Upper lobe of left lung (tissue), 6 donors: ENCODE measurements around the gene SMIM31. TPM values are rescaled to one million over a fixed set of nuclear protein-coding genes. Genes with fewer than 3 reads are reported as not detected.

Experiments
- ATAC-seq, 2 donors: fragments of 200-7000 bp; cut with Tn5 transposase; one replicate each; pipeline ENCODE4 v1.9.1; 2022; ENCODE audit warnings: mild to moderate bottlenecking in 2 of 2, moderate library complexity in 2 of 2; ENCODE audit not compliant: low FRiP score in 2 of 2
- DNase-seq, 2 donors: peaks; one replicate each; pipeline ENCODE4 v3.0.0-alpha.2; 2019 to 2020
- H3K27ac ChIP-seq, 4 donors: fragments of 200-600 bp; sonication (generic); one replicate each; pipeline ENCODE4 v1.5.1; 2016 to 2019
- H3K27me3 ChIP-seq, 4 donors: fragments of 200-600 bp; sonication (generic); one replicate each; pipeline ENCODE4 v1.5.1; 2017 to 2019
- H3K36me3 ChIP-seq, 4 donors: fragments of 200-600 bp; sonication (generic); one replicate each; pipeline ENCODE4 v1.5.1; 2016 to 2019
- H3K4me1 ChIP-seq, 4 donors: fragments of 200-600 bp; sonication (generic); one replicate each; pipeline ENCODE4 v1.5.1; 2018 to 2019
- H3K4me3 ChIP-seq, 4 donors: fragments of 200-600 bp; sonication (generic); one replicate each; pipeline ENCODE4 v1.5.1; 2017 to 2019; ENCODE audit warnings: mild to moderate bottlenecking in 2 of 4, moderate library complexity in 1 of 4
- H3K9me3 ChIP-seq, 4 donors: fragments of 200-600 bp; sonication (generic); one replicate each; pipeline ENCODE4 v1.5.1; 2018 to 2019
- EP300 ChIP-seq, 4 donors: sonication (generic); formaldehyde crosslinking; IDR thresholded peaks; one replicate each; pipeline ENCODE4 v1.5.1; 2017; ENCODE audit warnings: antibody characterized with exemption in 4 of 4, control low read depth in 2 of 4
- POLR2A ChIP-seq, 4 donors: fragments of 450-650 bp; IDR thresholded peaks; one replicate each; pipeline ENCODE4 v1.5.1; 2016 to 2017; ENCODE audit warnings: antibody characterized with exemption in 4 of 4, mild to moderate bottlenecking in 2 of 4
- POLR2AphosphoS5 ChIP-seq, 2 donors: sonication (generic); formaldehyde crosslinking; IDR thresholded peaks; one replicate each; pipeline ENCODE4 v1.5.1; 2017; ENCODE audit warnings: antibody characterized with exemption in 2 of 2
- WGBS, 2 donors: methylation state at CpG; one replicate each; pipeline ENCODE4 v1.1.5; 2017 to 2018; 5-methylcytosine and 5-hydroxymethylcytosine counted together
- total RNA-seq, 6 donors: library from RNA; depleted of rRNA in 4 of 6; stranded (reverse); fragments of >200 nt in 4 of 6; gene quantifications; one replicate each; pipeline versions ENCODE4 v1.1.0 to v1.2.1, GENCODE V29; 2016 to 2021
- TF ChIP-seq, protein P1 (sequence below), 6 experiments: fragments of 450-650 bp in 4 of 6; fragments of 200-600 bp in 2 of 6; sonication (generic) in 2 of 6; IDR thresholded peaks; one replicate each; pipeline ENCODE4 v1.5.1; 2016 to 2019; ENCODE audit warnings: antibody characterized with exemption in 6 of 6
- donor health status: DM: no; HTN: no; CAD: no; lungs with moderate emphysema.
- donor health status: DM: no; HTN: yes; CAD: no; lungs with severe emphysema.

The SMIM31 gene
- total RNA-seq, 6 donors from 2014 or later, result 0.11 to 1.7 (median 0.54) TPM; not detected in 2

DNA sequence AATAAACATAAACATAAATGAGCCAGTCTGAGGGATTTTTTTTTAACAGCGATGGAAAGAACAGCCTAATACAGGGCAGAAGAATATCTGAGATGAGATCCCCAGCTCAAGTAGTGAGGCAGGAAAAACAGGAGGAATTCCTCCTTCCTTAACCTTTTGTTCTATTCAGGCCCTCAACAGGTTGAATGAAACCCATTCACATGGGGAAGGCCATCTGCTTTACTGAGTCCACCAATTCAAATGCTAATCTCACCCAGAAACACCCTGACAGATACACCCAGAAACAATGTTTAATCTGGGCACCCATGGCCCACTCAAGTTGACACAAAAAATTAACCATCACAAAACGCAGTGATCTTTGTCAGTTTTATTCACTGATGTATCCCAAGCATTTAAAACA is 45.5 kb downstream of the SMIM31 start:
- TF ChIP-seq POLR2AphosphoS5 (IDR thresholded peaks at IDR 0.05) (no peak), EP300 (IDR thresholded peaks at IDR 0.05) (no peak), POLR2A (IDR thresholded peaks at IDR 0.05) (no peak)
- TF ChIP-seq, protein P1, sequence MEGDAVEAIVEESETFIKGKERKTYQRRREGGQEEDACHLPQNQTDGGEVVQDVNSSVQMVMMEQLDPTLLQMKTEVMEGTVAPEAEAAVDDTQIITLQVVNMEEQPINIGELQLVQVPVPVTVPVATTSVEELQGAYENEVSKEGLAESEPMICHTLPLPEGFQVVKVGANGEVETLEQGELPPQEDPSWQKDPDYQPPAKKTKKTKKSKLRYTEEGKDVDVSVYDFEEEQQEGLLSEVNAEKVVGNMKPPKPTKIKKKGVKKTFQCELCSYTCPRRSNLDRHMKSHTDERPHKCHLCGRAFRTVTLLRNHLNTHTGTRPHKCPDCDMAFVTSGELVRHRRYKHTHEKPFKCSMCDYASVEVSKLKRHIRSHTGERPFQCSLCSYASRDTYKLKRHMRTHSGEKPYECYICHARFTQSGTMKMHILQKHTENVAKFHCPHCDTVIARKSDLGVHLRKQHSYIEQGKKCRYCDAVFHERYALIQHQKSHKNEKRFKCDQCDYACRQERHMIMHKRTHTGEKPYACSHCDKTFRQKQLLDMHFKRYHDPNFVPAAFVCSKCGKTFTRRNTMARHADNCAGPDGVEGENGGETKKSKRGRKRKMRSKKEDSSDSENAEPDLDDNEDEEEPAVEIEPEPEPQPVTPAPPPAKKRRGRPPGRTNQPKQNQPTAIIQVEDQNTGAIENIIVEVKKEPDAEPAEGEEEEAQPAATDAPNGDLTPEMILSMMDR (IDR thresholded peaks at IDR 0.05), result no peak
- H3K27me3 ChIP-seq, result no peaks in the 10 kb centered on the region
- no peaks in the 10 kb centered on the region for H3K4me1 ChIP-seq
- ATAC-seq, result no peak
- DNase-seq, result no peak
- H3K9me3 ChIP-seq, result no peaks in the 10 kb centered on the region
- no peak overlapping the region for H3K27ac ChIP-seq
- 65 to 76% methylated on average over 2 of the region's 2 CpGs for WGBS, 2 donors
- no peaks in the 10 kb centered on the region for H3K36me3 ChIP-seq
- H3K4me3 ChIP-seq, result no peak overlapping the region

DNA sequence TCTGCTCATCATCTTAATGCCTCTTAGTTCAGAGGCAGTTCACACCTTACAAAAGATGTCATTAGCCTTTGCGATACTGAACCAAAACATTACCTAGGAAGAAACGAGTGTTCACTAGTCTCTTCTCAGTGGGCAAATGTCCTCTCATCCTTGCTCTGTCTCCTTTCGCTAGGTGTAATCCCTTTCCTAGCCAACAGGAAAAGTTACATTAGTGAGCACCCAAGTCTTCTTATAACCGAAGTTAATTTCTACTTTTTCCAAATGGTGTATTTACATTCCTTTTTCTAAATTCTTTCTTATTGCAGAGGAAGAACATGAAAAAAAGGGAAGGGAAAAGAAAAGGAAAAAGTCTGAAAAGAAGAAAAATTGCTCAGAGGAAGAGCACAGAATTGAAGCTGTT is 46.9 kb downstream of the SMIM31 start:
- no peak for DNase-seq
- H3K36me3 ChIP-seq, result no peaks in the 10 kb centered on the region
- H3K9me3 ChIP-seq, result no peaks in the 10 kb centered on the region
- TF ChIP-seq POLR2A (IDR thresholded peaks at IDR 0.05), result no peak
- TF ChIP-seq EP300 (IDR thresholded peaks at IDR 0.05), result no peak
- no peak for TF ChIP-seq POLR2AphosphoS5 (IDR thresholded peaks at IDR 0.05)
- TF ChIP-seq, protein P1 (IDR thresholded peaks at IDR 0.05), result no peak
- H3K27me3 ChIP-seq, result no peaks in the 10 kb centered on the region
- WGBS, 2 donors, result 85% methylated on average over 4 of the region's 4 CpGs
- no peaks in the 10 kb centered on the region for H3K4me1 ChIP-seq
- no peak for ATAC-seq
- H3K27ac ChIP-seq, result no peak overlapping the region
- no peak overlapping the region for H3K4me3 ChIP-seq

DNA sequence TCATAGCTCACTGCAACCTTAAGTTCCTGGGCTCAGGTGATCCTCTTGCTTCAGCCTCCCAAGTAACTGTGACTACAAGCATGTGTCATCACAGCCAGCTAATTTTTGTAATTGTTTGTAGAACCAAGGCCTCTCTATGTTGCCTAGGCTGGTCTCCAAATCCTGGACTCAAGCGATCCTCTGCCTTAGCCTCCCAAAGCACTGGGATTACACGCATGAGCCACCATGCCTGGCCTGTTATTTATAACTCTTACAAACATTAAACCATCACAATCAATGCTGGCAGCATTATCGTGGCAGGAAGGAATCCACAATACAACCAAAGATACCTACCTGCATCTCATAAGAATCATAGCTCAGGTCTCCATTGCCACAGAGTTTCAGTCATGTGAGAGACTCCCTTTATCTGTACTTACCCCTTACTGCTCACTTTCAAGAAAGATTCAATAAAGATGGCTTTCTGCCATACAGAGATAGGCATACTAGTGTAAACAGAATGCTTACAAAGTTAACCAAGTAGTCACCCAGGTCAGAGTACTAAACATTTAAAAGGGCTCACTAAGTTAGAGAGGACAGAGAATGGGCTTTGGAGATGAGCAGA is 48.5 kb downstream of the SMIM31 start:
- Histone ChIP-seq H3K27me3 (no peaks in the 10 kb centered on the region), H3K4me1 (no peaks in the 10 kb centered on the region), H3K27ac (no peak overlapping the region), H3K9me3 (no peaks in the 10 kb centered on the region), H3K36me3 (no peaks in the 10 kb centered on the region), H3K4me3 (no peak overlapping the region)
- no peak for ATAC-seq
- WGBS, 2 donors, result 85 to 96% methylated on average over 3 of the region's 3 CpGs
- TF ChIP-seq POLR2A (IDR thresholded peaks at IDR 0.05) (no peak), POLR2AphosphoS5 (IDR thresholded peaks at IDR 0.05) (no peak), EP300 (IDR thresholded peaks at IDR 0.05) (no peak)
- TF ChIP-seq, protein P1 (IDR thresholded peaks at IDR 0.05), result no peak
- DNase-seq, result no peak

DNA sequence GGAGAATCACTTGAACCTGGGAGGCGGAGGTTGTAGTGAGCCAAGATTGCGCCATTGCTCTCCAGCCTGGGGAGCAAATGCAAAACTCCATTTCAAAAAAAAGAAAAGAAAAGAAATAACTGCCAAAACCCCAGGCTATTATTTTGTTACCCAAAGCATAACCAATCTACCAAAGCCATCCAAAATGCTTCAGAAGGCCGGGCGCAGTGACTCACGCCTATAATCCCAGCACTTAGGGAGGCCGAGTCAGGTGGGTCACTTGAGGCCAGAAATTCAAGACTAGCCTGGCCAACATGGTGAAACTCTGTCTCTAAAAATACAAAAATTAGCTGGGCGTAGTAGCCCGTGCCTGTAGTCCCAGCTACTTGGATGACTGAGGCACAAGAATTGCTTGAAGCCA is 49.8 kb downstream of the SMIM31 start:
- TF ChIP-seq, protein P1 (IDR thresholded peaks at IDR 0.05), result no peak
- no peak for TF ChIP-seq POLR2AphosphoS5 (IDR thresholded peaks at IDR 0.05)
- no peak for TF ChIP-seq EP300 (IDR thresholded peaks at IDR 0.05)
- no peak for TF ChIP-seq POLR2A (IDR thresholded peaks at IDR 0.05)
- ATAC-seq, result no peak
- no peak overlapping the region for H3K27ac ChIP-seq
- no peaks in the 10 kb centered on the region for H3K9me3 ChIP-seq
- H3K4me3 ChIP-seq, result no peak overlapping the region
- WGBS, 2 donors, result 96% methylated on average over 8 of the region's 8 CpGs
- DNase-seq, result no peak
- no peaks in the 10 kb centered on the region for H3K4me1 ChIP-seq
- no peaks in the 10 kb centered on the region for H3K27me3 ChIP-seq
- H3K36me3 ChIP-seq, result no peaks in the 10 kb centered on the region

DNA sequence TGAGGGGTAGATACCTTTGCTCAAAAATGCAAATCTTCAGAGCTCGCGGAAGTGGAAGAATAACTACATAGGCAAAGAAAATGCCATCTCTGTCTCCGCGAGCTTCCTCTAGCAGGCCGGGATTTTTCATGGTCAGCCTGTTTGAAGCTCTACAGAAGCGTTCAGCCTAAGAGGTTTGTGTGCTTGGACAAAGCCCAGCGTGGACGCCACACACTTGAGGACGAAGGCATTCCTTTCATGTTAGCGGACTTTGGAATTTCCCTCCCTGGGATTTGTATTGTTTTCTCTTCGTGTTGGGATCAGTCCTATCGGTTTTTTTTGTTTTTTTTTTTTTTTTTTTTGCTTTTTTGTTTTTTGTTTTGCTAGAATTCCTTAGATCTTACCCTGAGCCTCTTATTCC is 53.7 kb downstream of the SMIM31 start:
- TF ChIP-seq, protein P1 (IDR thresholded peaks at IDR 0.05), result no peak
- TF ChIP-seq POLR2A (IDR thresholded peaks at IDR 0.05), result no peak
- no peak for TF ChIP-seq EP300 (IDR thresholded peaks at IDR 0.05)
- no peak for TF ChIP-seq POLR2AphosphoS5 (IDR thresholded peaks at IDR 0.05)
- DNase-seq, result peak in 1 of 2 donors; percentile 52
- no peak for ATAC-seq
- Histone ChIP-seq H3K27ac (no peak overlapping the region), H3K4me1 (no peaks in the 10 kb centered on the region), H3K36me3 (no peaks in the 10 kb centered on the region), H3K4me3 (no peak overlapping the region), H3K9me3 (no peaks in the 10 kb centered on the region), H3K27me3 (no peaks in the 10 kb centered on the region)
- WGBS, 2 donors, result 53 to 57% methylated on average over 12 of the region's 12 CpGs
